ENCODE results near the gene FAM234A. TPM values are rescaled to one million over a fixed set of nuclear protein-coding genes. Genes with fewer than 3 reads are reported as not detected.

The FAM234A gene
- total RNA-seq, 1 experiment from 2014 or later, result 94.9 TPM

GRCh38 chr16:306911-307370, 72.3 kb downstream of the FAM234A start:
- no peaks in the 10 kb centered on the region for H3K27me3 Mint-ChIP-seq (ENCODE audit: low read depth)
- no peaks in the 10 kb centered on the region for H3K4me1 Mint-ChIP-seq
- Histone ChIP-seq H2BK12ac (ENCODE audit: insufficient read length, low read depth, low read length) (no peak overlapping the region), H3K27me3 (ENCODE audit: insufficient read depth, low read length) (no peaks in the 10 kb centered on the region), H3K23ac (ENCODE audit: insufficient read length, low read depth, low read length) (no peak overlapping the region), H3K4me1 (ENCODE audit: insufficient read depth, low read length) (no peaks in the 10 kb centered on the region), H3K4me2 (ENCODE audit: insufficient read depth, insufficient read length, low read length) (no peak overlapping the region), H4K20me1 (ENCODE audit: control insufficient read depth, insufficient read depth, insufficient read length) (no peaks in the 10 kb centered on the region), H3T11ph (ENCODE audit: low read length) (no peak overlapping the region), H2AK5ac (ENCODE audit: insufficient read length, low read length) (no peak overlapping the region), H3K27ac (ENCODE audit: insufficient read length, low read depth, low read length) (no peak overlapping the region), H2AFZ (ENCODE audit: low read length) (no peak overlapping the region), H2BK120ac (ENCODE audit: low read depth, low read length, poor library complexity, severe bottlenecking) (no peak overlapping the region), H3K9me3 (ENCODE audit: control insufficient read depth, low read depth, low read length) (no peaks in the 10 kb centered on the region), H4K8ac (replicated peaks; ENCODE audit: insufficient read length, low read depth, low read length) (no peak overlapping the region), H4K91ac (ENCODE audit: insufficient read length, low read depth, low read length) (no peak overlapping the region), H3K23me2 (ENCODE audit: insufficient read length, low read depth, low read length, poor library complexity, severe bottlenecking) (no peaks in the 10 kb centered on the region), H2BK15ac (ENCODE audit: low read depth, low read length) (no peak overlapping the region), H3K18ac (ENCODE audit: insufficient read length, low read depth, low read length) (no peak overlapping the region), H3K14ac (ENCODE audit: insufficient read depth, low read length) (no peak overlapping the region; the same call in 1 of the 2 replicates), H3K4ac (ENCODE audit: low read depth, low read length) (no peak overlapping the region), H2BK20ac (ENCODE audit: low read depth, low read length, poor library complexity, severe bottlenecking) (no peak overlapping the region), H3K79me1 (ENCODE audit: insufficient read depth, low read depth, low read length, poor library complexity, severe bottlenecking) (no peaks in the 10 kb centered on the region), H3K9ac (ENCODE audit: extremely low read depth, insufficient read length, low read length) (no peak overlapping the region), H2BK5ac (ENCODE audit: insufficient read length, low read length) (no peak overlapping the region), H3K79me2 (ENCODE audit: insufficient read depth, low read length) (no peaks in the 10 kb centered on the region), H4K5ac (ENCODE audit: insufficient read length, low read depth, low read length) (no peak overlapping the region), H3K56ac (ENCODE audit: insufficient read length, low read depth, low read length) (no peak overlapping the region)
- DNase-seq, result no peak
- no peak for TF ChIP-seq CTCF (conservative IDR thresholded peaks at IDR 0.05)
- no CpG with 5 or more reads among the region's 17 CpGs for WGBS (ENCODE audit: extremely low coverage, insufficient read length, low lambda C conversion rate)
- no peak overlapping the region for H3K4me3 Mint-ChIP-seq
- H3K9me3 Mint-ChIP-seq, result no peaks in the 10 kb centered on the region
- H3K36me3 Mint-ChIP-seq (ENCODE audit: insufficient read depth in 1 of 3, low read depth in 3 of 3), result peaks cover 17 to 57% (median 57%) of the 10 kb centered on the region in 3 experiments; a peak in 6 of 7 replicates
- no peak overlapping the region for H3K27ac Mint-ChIP-seq

Data from H9 (cell line).